K562 (cell line): Measurements from ENCODE around the gene VDAC2. TPM values are rescaled to one million over a fixed set of nuclear protein-coding genes. Genes with fewer than 3 reads are reported as not detected.
A peak's percentile ranks its signal among the peaks of the same experiment; 100 is the strongest.

ENCODE experiments used
- BRF2 ChIP-seq: IDR thresholded peaks from 3 replicates; pipeline ENCODE4 v1.6.1; 2011; ENCODE audit warnings: borderline replicate concordance, mild to moderate bottlenecking; ENCODE audit not compliant: insufficient read length, insufficient read depth
- CTBP1 ChIP-seq: fragments of 450-650 bp; IDR thresholded peaks from 2 replicates; pipeline ENCODE4 v1.6.1; 2016; ENCODE audit warnings: borderline replicate concordance
- CTCF ChIP-seq, 3 experiments: IDR thresholded peaks in 2 of 3; conservative IDR thresholded peaks in 1 of 3; 2 replicates each; pipeline ENCODE4 v1.5.1; 2011 to 2012; ENCODE audit warnings: low read length in 3 of 3, mild to moderate bottlenecking in 3 of 3, control low read depth in 2 of 3, improper control_type of control experiment in 1 of 3, inconsistent platforms in 1 of 3, low read depth in 1 of 3, mixed read lengths in 1 of 3, moderate library complexity in 1 of 3; ENCODE audit not compliant: insufficient read depth in 2 of 3
- ELF4 ChIP-seq: fragments of 450-650 bp; formaldehyde crosslinking; IDR thresholded peaks from 2 replicates; pipeline ENCODE4 v1.4.0; 2022; ENCODE audit warnings: missing genetic modification characterization
- ETV6 ChIP-seq, 3 experiments: fragments of 150-350 bp in 1 of 3; sonication (generic) in 1 of 3; formaldehyde crosslinking in 1 of 3; IDR thresholded peaks; 2 replicates each; pipeline versions ENCODE4 v1.6.1 to v1.8.0; 2014 to 2022; ENCODE audit warnings: borderline replicate concordance in 2 of 3, low read depth in 2 of 3, antibody characterized with exemption in 1 of 3, low read length in 1 of 3, mild to moderate bottlenecking in 1 of 3, missing genetic modification reagents in 1 of 3
- HINFP ChIP-seq: fragments of 450-650 bp; conservative IDR thresholded peaks from 2 replicates; pipeline ENCODE4 v1.6.1; 2016; ENCODE audit warnings: missing genetic modification characterization, low read depth, mild to moderate bottlenecking, control low read depth, missing compliant biosample characterization
- KLF13 ChIP-seq: fragments of 450-650 bp; IDR thresholded peaks from 2 replicates; pipeline ENCODE4 v1.6.1; 2016; ENCODE audit warnings: missing genetic modification characterization, low read depth, mild to moderate bottlenecking, missing compliant biosample characterization, moderate library complexity, borderline replicate concordance
- MYBL2 ChIP-seq, 2 experiments: fragments of 450-650 bp in 1 of 2; sonication (generic) in 1 of 2; formaldehyde crosslinking in 1 of 2; IDR thresholded peaks; 2 replicates each; pipeline versions ENCODE4 v1.6.1 to v1.8.1; 2017 to 2022; ENCODE audit warnings: borderline replicate concordance in 1 of 2, inconsistent platforms in 1 of 2, low read depth in 1 of 2, mild to moderate bottlenecking in 1 of 2, missing genetic modification reagents in 1 of 2, moderate library complexity in 1 of 2
- NFXL1 ChIP-seq: fragments of 450-650 bp; formaldehyde crosslinking; IDR thresholded peaks from 2 replicates; pipeline ENCODE4 v1.4.0; 2021; ENCODE audit warnings: mild to moderate bottlenecking
- SMARCA5 ChIP-seq: fragments of 450-650 bp; IDR thresholded peaks from 2 replicates; pipeline ENCODE4 v1.6.1; 2016
- TAF15 ChIP-seq: fragments of 200-400 bp; formaldehyde crosslinking; IDR thresholded peaks from 2 replicates; pipeline ENCODE4 v1.6.1; 2017; ENCODE audit warnings: mild to moderate bottlenecking, low read depth, low read length, moderate library complexity
- TEAD2 ChIP-seq: fragments of 450-650 bp; IDR thresholded peaks from 2 replicates; pipeline ENCODE4 v1.6.1; 2016; ENCODE audit warnings: missing genetic modification characterization, control low read depth, missing compliant biosample characterization
- ZBTB1 ChIP-seq: sonication (generic); formaldehyde crosslinking; IDR thresholded peaks from 2 replicates; pipeline ENCODE4 v1.8.1; 2023; ENCODE audit warnings: missing genetic modification reagents, low read depth, mild to moderate bottlenecking, borderline replicate concordance
- ZNF41 ChIP-seq: fragments of 250-450 bp; sonication (Bioruptor Pico); conservative IDR thresholded peaks from 2 replicates; pipeline ENCODE4 v1.4.0; 2020; ENCODE audit warnings: mild to moderate bottlenecking
- polyA plus RNA-seq, 8 experiments: library from polyadenylated mRNA; depleted of rRNA in 4 of 8; stranded (reverse) in 5 of 8; unstranded in 3 of 8; fragments of >200 nt; fragmentation: Nextera tagmentation in 2 of 8; fragmentation: Illumina TruSeq in 1 of 8; extraction: Ambion mirVana in 2 of 8; extraction: Trizol in 1 of 8; gene quantifications; 2 replicates each; pipeline versions ENCODE4 v1.2.1 to v1.2.3, GENCODE V29; 2011 to 2014; ENCODE audit warnings: inconsistent platforms in 1 of 8, missing spikeins in 1 of 8
- total RNA-seq, 7 experiments: library from RNA; depleted of rRNA in 6 of 7; stranded (reverse); fragments of >200 nt in 6 of 7; fragmentation: Illumina TruSeq in 2 of 7; extraction: Trizol in 2 of 7; gene quantifications; 2 replicates each; pipeline versions ENCODE4 v1.2.1 to v1.2.3, GENCODE V29; 2011 to 2021; ENCODE audit warnings: low replicate concordance in 1 of 7
- TF ChIP-seq, protein P1 (sequence below), 2 experiments: fragments of 150-350 bp in 1 of 2; IDR thresholded peaks; 2 replicates each; pipeline ENCODE4 v1.6.1; 2012 to 2016; ENCODE audit warnings: low read depth in 2 of 2, low read length in 2 of 2, mild to moderate bottlenecking in 1 of 2, moderate library complexity in 1 of 2
- TF ChIP-seq, protein P2 (sequence below): fragments of 450-650 bp; formaldehyde crosslinking; IDR thresholded peaks from 2 replicates; pipeline ENCODE4 v1.4.0; 2022; ENCODE audit warnings: missing genetic modification characterization

VDAC2 gene
- total and polyA plus RNA-seq, 9 of the 15 experiments (the other 6 are each of a cell fraction or from before 2014, with no cell fraction given), result 139 to 450 (median 250) TPM

DNA sequence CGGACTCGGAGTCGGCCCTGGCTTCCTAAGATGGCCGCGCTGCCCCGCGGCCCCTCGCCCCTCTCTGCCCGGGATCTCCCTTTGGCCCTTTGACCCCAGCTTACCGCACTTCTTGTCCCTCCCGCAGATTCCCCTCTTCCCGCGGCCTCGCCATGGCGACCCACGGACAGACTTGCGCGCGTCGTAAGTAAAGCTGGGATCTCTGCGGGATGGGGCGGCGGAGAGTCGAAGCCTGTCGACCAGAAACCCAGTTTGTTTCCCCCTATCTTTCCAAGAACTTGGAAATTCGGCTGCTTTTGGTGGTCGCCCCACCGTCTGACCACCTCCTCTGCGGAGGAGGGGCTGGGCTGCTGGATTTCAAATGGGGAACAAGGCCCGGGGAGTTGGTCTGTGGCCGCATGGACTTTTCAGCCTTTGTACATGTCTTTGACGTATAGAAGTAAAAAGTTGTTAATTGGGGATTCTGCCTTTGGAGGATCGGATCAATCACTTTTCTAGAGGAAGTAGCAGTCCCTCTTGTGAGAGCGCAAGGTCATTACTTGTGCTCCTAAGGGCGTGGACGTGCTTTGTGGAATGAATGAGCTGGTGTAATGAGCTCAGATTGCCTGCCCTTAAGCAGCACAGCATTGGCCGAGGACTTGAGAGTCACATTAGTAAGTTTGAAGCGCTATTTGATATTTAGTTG is 553 bp downstream of the VDAC2 start (continued):
- TF ChIP-seq CTCF (IDR thresholded peaks at IDR 0.05 in 2 of 3, conservative IDR thresholded peaks at IDR 0.05 in 1 of 3; ENCODE audit: insufficient read depth in 2 of 3, low read depth in 1 of 3, low read length in 3 of 3) (no peak), KLF13 (tag) (no peak), MYBL2 (IDR thresholded peaks at IDR 0.05; ENCODE audit: low read depth) (no peak), MYBL2 (CRISPR knock-in tag; IDR thresholded peaks at IDR 0.05; ENCODE audit: borderline replicate concordance) (no peak), NFXL1 (CRISPR knock-in tag) (no peak), ZNF41 (CRISPR knock-in tag) (no peak), TAF15 (no peak), SMARCA5 (no peak), ELF4 (CRISPR knock-in tag) (no peak), ZBTB1 (no peak), ETV6 (IDR thresholded peaks at IDR 0.05; ENCODE audit: borderline replicate concordance in 1 of 2, low read depth in 2 of 2, low read length in 1 of 2) (no peak), ETV6 (CRISPR knock-in tag; IDR thresholded peaks at IDR 0.05; ENCODE audit: borderline replicate concordance) (no peak), HINFP (no peak), TEAD2 (tag) (no peak), CTBP1 (no peak), BRF2 (no peak)
- TF ChIP-seq, protein P1, sequence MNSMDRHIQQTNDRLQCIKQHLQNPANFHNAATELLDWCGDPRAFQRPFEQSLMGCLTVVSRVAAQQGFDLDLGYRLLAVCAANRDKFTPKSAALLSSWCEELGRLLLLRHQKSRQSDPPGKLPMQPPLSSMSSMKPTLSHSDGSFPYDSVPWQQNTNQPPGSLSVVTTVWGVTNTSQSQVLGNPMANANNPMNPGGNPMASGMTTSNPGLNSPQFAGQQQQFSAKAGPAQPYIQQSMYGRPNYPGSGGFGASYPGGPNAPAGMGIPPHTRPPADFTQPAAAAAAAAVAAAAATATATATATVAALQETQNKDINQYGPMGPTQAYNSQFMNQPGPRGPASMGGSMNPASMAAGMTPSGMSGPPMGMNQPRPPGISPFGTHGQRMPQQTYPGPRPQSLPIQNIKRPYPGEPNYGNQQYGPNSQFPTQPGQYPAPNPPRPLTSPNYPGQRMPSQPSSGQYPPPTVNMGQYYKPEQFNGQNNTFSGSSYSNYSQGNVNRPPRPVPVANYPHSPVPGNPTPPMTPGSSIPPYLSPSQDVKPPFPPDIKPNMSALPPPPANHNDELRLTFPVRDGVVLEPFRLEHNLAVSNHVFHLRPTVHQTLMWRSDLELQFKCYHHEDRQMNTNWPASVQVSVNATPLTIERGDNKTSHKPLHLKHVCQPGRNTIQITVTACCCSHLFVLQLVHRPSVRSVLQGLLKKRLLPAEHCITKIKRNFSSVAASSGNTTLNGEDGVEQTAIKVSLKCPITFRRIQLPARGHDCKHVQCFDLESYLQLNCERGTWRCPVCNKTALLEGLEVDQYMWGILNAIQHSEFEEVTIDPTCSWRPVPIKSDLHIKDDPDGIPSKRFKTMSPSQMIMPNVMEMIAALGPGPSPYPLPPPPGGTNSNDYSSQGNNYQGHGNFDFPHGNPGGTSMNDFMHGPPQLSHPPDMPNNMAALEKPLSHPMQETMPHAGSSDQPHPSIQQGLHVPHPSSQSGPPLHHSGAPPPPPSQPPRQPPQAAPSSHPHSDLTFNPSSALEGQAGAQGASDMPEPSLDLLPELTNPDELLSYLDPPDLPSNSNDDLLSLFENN (IDR thresholded peaks at IDR 0.05; ENCODE audit: low read depth in 2 of 2, low read length in 2 of 2), result no peak
- TF ChIP-seq, protein P2, sequence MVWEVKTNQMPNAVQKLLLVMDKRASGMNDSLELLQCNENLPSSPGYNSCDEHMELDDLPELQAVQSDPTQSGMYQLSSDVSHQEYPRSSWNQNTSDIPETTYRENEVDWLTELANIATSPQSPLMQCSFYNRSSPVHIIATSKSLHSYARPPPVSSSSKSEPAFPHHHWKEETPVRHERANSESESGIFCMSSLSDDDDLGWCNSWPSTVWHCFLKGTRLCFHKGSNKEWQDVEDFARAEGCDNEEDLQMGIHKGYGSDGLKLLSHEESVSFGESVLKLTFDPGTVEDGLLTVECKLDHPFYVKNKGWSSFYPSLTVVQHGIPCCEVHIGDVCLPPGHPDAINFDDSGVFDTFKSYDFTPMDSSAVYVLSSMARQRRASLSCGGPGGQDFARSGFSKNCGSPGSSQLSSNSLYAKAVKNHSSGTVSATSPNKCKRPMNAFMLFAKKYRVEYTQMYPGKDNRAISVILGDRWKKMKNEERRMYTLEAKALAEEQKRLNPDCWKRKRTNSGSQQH, result peak; percentile 96
